ENCODE data around the gene HOXB9. TPM values are rescaled to one million over a fixed set of nuclear protein-coding genes. Genes with fewer than 3 reads are reported as not detected.

Gene HOXB9
- total RNA-seq, 1 experiment from 2014 or later = 0.24 TPM

GRCh38 chr17:48655913-48656312, 29.8 kb upstream of the HOXB9 start:
- DNase-seq (ENCODE audit: low spot score) (no peak), ATAC-seq (no peak)
- ChIA-PET CTCF (no interaction called here), POLR2A (no interaction called here)
- peaks cover 9% of the 10 kb centered on the region; the same call in 1 of the 2 replicates for H3K9me3 Mint-ChIP-seq
- H3K4me1 Mint-ChIP-seq = no peaks in the 10 kb centered on the region
- no peaks in the 10 kb centered on the region for H3K36me3 Mint-ChIP-seq
- H3K4me3 Mint-ChIP-seq = no peak overlapping the region
- peaks cover 69% of the 10 kb centered on the region for H3K27me3 Mint-ChIP-seq (ENCODE audit: low read depth)
- TF ChIP-seq, protein P1, sequence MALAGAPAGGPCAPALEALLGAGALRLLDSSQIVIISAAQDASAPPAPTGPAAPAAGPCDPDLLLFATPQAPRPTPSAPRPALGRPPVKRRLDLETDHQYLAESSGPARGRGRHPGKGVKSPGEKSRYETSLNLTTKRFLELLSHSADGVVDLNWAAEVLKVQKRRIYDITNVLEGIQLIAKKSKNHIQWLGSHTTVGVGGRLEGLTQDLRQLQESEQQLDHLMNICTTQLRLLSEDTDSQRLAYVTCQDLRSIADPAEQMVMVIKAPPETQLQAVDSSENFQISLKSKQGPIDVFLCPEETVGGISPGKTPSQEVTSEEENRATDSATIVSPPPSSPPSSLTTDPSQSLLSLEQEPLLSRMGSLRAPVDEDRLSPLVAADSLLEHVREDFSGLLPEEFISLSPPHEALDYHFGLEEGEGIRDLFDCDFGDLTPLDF (CRISPR knock-in tag; IDR thresholded peaks at IDR 0.05) = no peak
- no peak for TF ChIP-seq JAZF1 (CRISPR knock-in tag; IDR thresholded peaks at IDR 0.05)
- no peak for TF ChIP-seq HMGA2 (CRISPR knock-in tag; IDR thresholded peaks at IDR 0.05)
- no peak overlapping the region for H3K27ac Mint-ChIP-seq

DNA sequence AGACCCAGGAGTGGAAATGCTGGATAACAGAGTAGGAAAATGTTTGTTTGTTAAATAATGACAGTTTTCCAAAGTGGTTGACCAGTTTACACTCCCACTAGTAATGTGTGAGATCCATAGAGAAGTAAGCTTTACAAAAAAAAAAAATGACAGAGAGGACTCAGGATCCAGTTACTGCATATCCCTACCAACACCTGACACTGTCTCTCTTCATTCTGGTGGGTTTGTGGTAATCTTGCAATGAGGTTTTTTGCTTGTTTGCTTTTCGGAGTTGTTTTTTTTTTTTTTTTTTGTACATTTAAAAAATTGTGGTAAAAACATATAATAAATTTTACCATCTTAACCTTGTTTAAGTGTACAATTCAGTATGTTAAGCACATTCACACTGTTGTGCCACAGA, 23.6 kb upstream of the HOXB9 start:
- Mint-ChIP-seq H3K4me3 (no peak overlapping the region), H3K36me3 (no peaks in the 10 kb centered on the region), H3K4me1 (peaks cover 14% of the 10 kb centered on the region), H3K27me3 (ENCODE audit: low read depth) (peaks cover 87% of the 10 kb centered on the region), H3K27ac (no peak overlapping the region), H3K9me3 (no peaks in the 10 kb centered on the region)
- ChIA-PET POLR2A (interaction anchor here (0.6 kb wide), 1 partner anchor 45 kb away, joined by 4 read pairs; no protein-coding TSS in a partner anchor), CTCF (interaction anchor here (0.7 to 3.2 kb wide), 4 partner anchors 14 to 356 kb away, joined by 3 to 13 read pairs (median 4); no protein-coding TSS in a partner anchor)
- DNase-seq (ENCODE audit: low spot score) = no peak
- no peak for ATAC-seq
- TF ChIP-seq TEAD1 (CRISPR knock-in tag; IDR thresholded peaks at IDR 0.05) (no peak), MYBL2 (CRISPR knock-in tag; IDR thresholded peaks at IDR 0.05) (no peak), SMAD3 (CRISPR knock-in tag; IDR thresholded peaks at IDR 0.05; ENCODE audit: borderline replicate concordance) (no peak), ZNF423 (CRISPR knock-in tag; IDR thresholded peaks at IDR 0.05) (no peak), USF1 (CRISPR knock-in tag; IDR thresholded peaks at IDR 0.05) (no peak), FOXJ3 (CRISPR knock-in tag; IDR thresholded peaks at IDR 0.05; ENCODE audit: borderline replicate concordance) (no peak), CREB1 (CRISPR knock-in tag; IDR thresholded peaks at IDR 0.05) (no peak), JUN (CRISPR knock-in tag; IDR thresholded peaks at IDR 0.05) (no peak)
- TF ChIP-seq, protein P2, sequence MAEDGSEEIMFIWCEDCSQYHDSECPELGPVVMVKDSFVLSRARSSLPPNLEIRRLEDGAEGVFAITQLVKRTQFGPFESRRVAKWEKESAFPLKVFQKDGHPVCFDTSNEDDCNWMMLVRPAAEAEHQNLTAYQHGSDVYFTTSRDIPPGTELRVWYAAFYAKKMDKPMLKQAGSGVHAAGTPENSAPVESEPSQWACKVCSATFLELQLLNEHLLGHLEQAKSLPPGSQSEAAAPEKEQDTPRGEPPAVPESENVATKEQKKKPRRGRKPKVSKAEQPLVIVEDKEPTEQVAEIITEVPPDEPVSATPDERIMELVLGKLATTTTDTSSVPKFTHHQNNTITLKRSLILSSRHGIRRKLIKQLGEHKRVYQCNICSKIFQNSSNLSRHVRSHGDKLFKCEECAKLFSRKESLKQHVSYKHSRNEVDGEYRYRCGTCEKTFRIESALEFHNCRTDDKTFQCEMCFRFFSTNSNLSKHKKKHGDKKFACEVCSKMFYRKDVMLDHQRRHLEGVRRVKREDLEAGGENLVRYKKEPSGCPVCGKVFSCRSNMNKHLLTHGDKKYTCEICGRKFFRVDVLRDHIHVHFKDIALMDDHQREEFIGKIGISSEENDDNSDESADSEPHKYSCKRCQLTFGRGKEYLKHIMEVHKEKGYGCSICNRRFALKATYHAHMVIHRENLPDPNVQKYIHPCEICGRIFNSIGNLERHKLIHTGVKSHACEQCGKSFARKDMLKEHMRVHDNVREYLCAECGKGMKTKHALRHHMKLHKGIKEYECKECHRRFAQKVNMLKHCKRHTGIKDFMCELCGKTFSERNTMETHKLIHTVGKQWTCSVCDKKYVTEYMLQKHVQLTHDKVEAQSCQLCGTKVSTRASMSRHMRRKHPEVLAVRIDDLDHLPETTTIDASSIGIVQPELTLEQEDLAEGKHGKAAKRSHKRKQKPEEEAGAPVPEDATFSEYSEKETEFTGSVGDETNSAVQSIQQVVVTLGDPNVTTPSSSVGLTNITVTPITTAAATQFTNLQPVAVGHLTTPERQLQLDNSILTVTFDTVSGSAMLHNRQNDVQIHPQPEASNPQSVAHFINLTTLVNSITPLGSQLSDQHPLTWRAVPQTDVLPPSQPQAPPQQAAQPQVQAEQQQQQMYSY (CRISPR knock-in tag; IDR thresholded peaks at IDR 0.05) = no peak
- TF ChIP-seq, protein P3, sequence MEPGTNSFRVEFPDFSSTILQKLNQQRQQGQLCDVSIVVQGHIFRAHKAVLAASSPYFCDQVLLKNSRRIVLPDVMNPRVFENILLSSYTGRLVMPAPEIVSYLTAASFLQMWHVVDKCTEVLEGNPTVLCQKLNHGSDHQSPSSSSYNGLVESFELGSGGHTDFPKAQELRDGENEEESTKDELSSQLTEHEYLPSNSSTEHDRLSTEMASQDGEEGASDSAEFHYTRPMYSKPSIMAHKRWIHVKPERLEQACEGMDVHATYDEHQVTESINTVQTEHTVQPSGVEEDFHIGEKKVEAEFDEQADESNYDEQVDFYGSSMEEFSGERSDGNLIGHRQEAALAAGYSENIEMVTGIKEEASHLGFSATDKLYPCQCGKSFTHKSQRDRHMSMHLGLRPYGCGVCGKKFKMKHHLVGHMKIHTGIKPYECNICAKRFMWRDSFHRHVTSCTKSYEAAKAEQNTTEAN (CRISPR knock-in tag; IDR thresholded peaks at IDR 0.05) = no peak

- Mint-ChIP-seq H3K27ac (no peak overlapping the region), H3K9me3 (no peaks in the 10 kb centered on the region), H3K4me1 (peaks cover 18% of the 10 kb centered on the region), H3K27me3 (ENCODE audit: low read depth) (peaks cover 97% of the 10 kb centered on the region), H3K4me3 (peak overlapping the region; percentile 64), H3K36me3 (no peaks in the 10 kb centered on the region)
- TF ChIP-seq SMAD4 (CRISPR knock-in tag; IDR thresholded peaks at IDR 0.05) = no peak
- no peak for TF ChIP-seq ZNF232 (CRISPR knock-in tag; IDR thresholded peaks at IDR 0.05)
- TF ChIP-seq, protein P4, sequence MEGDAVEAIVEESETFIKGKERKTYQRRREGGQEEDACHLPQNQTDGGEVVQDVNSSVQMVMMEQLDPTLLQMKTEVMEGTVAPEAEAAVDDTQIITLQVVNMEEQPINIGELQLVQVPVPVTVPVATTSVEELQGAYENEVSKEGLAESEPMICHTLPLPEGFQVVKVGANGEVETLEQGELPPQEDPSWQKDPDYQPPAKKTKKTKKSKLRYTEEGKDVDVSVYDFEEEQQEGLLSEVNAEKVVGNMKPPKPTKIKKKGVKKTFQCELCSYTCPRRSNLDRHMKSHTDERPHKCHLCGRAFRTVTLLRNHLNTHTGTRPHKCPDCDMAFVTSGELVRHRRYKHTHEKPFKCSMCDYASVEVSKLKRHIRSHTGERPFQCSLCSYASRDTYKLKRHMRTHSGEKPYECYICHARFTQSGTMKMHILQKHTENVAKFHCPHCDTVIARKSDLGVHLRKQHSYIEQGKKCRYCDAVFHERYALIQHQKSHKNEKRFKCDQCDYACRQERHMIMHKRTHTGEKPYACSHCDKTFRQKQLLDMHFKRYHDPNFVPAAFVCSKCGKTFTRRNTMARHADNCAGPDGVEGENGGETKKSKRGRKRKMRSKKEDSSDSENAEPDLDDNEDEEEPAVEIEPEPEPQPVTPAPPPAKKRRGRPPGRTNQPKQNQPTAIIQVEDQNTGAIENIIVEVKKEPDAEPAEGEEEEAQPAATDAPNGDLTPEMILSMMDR (IDR thresholded peaks at IDR 0.05) = no peak
- TF ChIP-seq E2F5 (CRISPR knock-in tag; IDR thresholded peaks at IDR 0.05) = no peak
- TF ChIP-seq SP1 (CRISPR knock-in tag; conservative IDR thresholded peaks at IDR 0.05) = no peak
- TF ChIP-seq NFYB (CRISPR knock-in tag; conservative IDR thresholded peaks at IDR 0.05; ENCODE audit: low read depth) = no peak
- TF ChIP-seq HMGXB4 (CRISPR knock-in tag; IDR thresholded peaks at IDR 0.05) = no peak
- CTCF ChIA-PET = interaction anchor here (1.0 to 2.1 kb wide), 4 partner anchors 11 to 231 kb away, joined by 4 to 9 read pairs (median 6); partner anchors contain the start of gene HOXB13
- POLR2A ChIA-PET = no interaction called here
- DNase-seq (ENCODE audit: low spot score) (no peak), ATAC-seq (no peak)
Measured at GRCh38 chr17:48647963-48648245, 21.7 kb upstream of the HOXB9 start.

All from WTC11 (cell line).